Pancreas (tissue), 10 donors: ENCODE data around the gene SLC6A13. TPM values are rescaled to one million over a fixed set of nuclear protein-coding genes. Genes with fewer than 3 reads are reported as not detected.

Source experiments
- ATAC-seq, 4 donors: fragments of 200-7000 bp; cut with Tn5 transposase; one replicate each; pipeline versions ENCODE4 v1.8.0 to v1.9.1; 2020; ENCODE audit warnings: mild to moderate bottlenecking in 4 of 4, moderate library complexity in 4 of 4
- DNase-seq, 6 donors: peaks; one replicate each; pipeline ENCODE4 v3.0.0-alpha.2; 2020
- FAIRE-seq: peaks from 2 replicates; lab custom pipeline; 2012; peaks lifted over from hg19 to GRCh38; lab: Jason Lieb, UNC
- H3K27ac ChIP-seq, 4 donors: fragments of 200-600 bp; sonication (generic); 1 replicate in 3 of 4; 2 replicates in 1 of 4; pipeline versions ENCODE4 v1.5.0 to v1.8.0; 2020
- H3K27me3 ChIP-seq, 4 donors: fragments of 200-600 bp; one replicate each; pipeline ENCODE4 v1.8.0; 2021
- H3K36me3 ChIP-seq, 3 donors: fragments of 200-600 bp; sonication (generic) in 1 of 3; one replicate each; pipeline versions ENCODE4 v1.5.0 to v1.8.0; 2020 to 2021
- H3K4me1 ChIP-seq, 3 donors: fragments of 200-600 bp; one replicate each; pipeline ENCODE4 v1.8.0; 2021
- H3K4me3 ChIP-seq, 4 donors: fragments of 200-600 bp; sonication (generic) in 2 of 4; one replicate each; pipeline versions ENCODE4 v1.5.0 to v1.8.0; 2020 to 2021
- H3K9me3 ChIP-seq, 4 donors: fragments of 200-600 bp; one replicate each; pipeline ENCODE4 v1.8.0; 2021
- WGBS, 2 donors: extraction: QIAGEN DNeasy Blood & Tissue Kit; methylation state at CpG; one replicate each; pipeline ENCODE4 v1.1.7; 2013; 5-methylcytosine and 5-hydroxymethylcytosine counted together
- intact Hi-C, 3 donors: fragments of 100-400 bp; cut with DNase I; formaldehyde crosslinking; loops; one replicate each; pipeline versions ENCODE4 v1.11.1 to v1.14.2; 2022
- polyA plus RNA-seq, 2 donors: library from polyadenylated mRNA; stranded (reverse); fragments of 200-250 nt; gene quantifications; one replicate each; pipeline ENCODE4 v1.2.3, GENCODE V29; 2013
- total RNA-seq, 6 donors: library from RNA; stranded (reverse); fragmentation: NEBNext Ultra II Directional in 4 of 6; extraction: Animal tissue kit (Norgen Biotek cat#: 25700) in 4 of 6; gene quantifications; one replicate each; pipeline versions ENCODE4 v1.2.1 to v1.2.4, GENCODE V29; 2021 to 2023
- TF ChIP-seq, protein P1 (sequence below), 4 donors: fragments of 200-600 bp; sonication (generic) in 3 of 4; IDR thresholded peaks; one replicate each; pipeline versions ENCODE4 v1.5.0 to v1.8.0; 2021; ENCODE audit warnings: antibody characterized with exemption in 4 of 4
- donor health status: healthy with polysubstance abuse.
- donor health status: DM: no; HTN: no; CAD: no; lungs with moderate emphysema.
- donor health status: DM: no; HTN: no; CAD: no.
- donor health status: control.
- donor health status: control.
- donor health status: Bipolar disorder and iron deficiency.
- donor health status: DM: yes; HTN: yes; CAD: no.
- donor health status: DM: no; HTN: no; CAD: no.
- donor health status: DM: no; HTN: no; CAD: no.
- donor health status: DM: yes; HTN: yes; CAD: no.

Gene SLC6A13
- total and polyA plus RNA-seq, 8 donors = 0.23 to 0.35 (median 0.29) TPM; not detected in 4

DNA sequence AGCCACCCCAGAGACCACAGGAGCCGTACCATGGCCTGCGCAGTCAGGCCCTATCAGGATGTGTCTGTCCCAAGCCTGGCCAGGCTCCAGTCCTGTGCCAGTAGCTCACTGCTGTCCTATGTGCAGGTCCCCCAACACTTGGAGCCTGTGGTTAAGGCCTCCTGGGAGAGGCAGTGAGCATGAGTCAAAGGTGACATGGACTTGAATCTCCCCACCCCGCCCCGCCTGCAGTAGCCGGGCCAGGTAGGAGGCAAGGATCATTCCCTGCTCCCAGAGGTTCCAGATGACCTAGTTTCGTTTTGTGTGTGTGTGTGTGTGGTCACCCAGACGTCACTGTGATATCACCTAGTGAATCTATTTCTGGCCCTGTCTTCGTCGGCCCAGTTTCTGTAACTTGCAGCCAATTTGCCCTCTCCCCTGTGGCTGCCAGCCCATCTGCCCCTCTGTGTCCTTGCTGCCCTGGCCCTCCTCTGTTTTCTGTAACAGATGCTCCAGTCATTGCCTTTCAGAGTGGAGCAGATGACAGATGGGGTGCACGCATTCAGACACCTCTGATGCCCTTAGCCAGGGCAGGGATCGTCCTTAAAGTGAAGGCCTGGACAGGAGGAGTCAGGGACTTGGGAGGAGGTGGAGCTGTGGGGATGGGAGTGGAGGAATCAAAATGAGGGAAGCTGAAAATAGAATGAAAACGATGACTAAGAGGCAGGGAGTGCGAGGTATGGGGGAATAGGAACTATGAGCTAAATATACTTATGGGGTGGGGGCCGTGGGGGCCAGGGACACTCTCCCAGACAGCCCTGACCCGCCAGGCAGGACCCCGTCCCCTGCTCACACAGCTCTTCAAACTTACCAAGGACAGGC is 86.1 kb downstream of the SLC6A13 start:
- Histone ChIP-seq H3K36me3 (no peaks in the 10 kb centered on the region), H3K27ac (no peak overlapping the region), H3K4me3 (no peak overlapping the region), H3K9me3 (no peaks in the 10 kb centered on the region), H3K27me3 (no peaks in the 10 kb centered on the region), H3K4me1 (no peaks in the 10 kb centered on the region)
- intact Hi-C loops = no loop called here
- ATAC-seq (peak in 3 of 4 donors; percentile 7 to 58 (median 51)), DNase-seq (peak in 1 of 6 donors; percentile 53), FAIRE-seq (no peak)
- TF ChIP-seq, protein P1, sequence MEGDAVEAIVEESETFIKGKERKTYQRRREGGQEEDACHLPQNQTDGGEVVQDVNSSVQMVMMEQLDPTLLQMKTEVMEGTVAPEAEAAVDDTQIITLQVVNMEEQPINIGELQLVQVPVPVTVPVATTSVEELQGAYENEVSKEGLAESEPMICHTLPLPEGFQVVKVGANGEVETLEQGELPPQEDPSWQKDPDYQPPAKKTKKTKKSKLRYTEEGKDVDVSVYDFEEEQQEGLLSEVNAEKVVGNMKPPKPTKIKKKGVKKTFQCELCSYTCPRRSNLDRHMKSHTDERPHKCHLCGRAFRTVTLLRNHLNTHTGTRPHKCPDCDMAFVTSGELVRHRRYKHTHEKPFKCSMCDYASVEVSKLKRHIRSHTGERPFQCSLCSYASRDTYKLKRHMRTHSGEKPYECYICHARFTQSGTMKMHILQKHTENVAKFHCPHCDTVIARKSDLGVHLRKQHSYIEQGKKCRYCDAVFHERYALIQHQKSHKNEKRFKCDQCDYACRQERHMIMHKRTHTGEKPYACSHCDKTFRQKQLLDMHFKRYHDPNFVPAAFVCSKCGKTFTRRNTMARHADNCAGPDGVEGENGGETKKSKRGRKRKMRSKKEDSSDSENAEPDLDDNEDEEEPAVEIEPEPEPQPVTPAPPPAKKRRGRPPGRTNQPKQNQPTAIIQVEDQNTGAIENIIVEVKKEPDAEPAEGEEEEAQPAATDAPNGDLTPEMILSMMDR (IDR thresholded peaks at IDR 0.05) = no peak
- 64 to 77% methylated on average over 16 of the region's 16 CpGs for WGBS, 2 donors

DNA sequence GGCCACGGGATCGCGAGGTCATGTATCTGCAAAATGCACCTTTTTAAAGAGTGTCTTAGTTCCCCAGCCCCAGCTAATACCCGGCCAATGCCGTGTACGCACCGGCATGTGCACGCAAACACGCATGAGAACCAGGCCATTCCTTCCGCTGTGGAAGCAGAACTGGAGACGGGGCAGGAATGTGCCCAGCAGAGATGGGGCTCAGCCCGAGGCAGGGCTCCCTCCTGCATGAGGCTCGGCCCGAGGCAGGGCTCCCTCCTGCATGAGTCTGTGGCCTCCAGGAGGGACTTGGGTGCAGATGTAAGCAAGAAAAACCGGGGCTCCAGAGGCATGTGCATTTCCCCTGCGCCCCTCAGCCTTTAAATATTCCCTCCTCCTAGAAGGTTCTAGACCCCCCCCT is 86.9 kb downstream of the SLC6A13 start:
- Histone ChIP-seq H3K9me3 (no peaks in the 10 kb centered on the region), H3K27ac (no peak overlapping the region), H3K4me3 (no peak overlapping the region), H3K4me1 (no peaks in the 10 kb centered on the region), H3K27me3 (no peaks in the 10 kb centered on the region), H3K36me3 (no peaks in the 10 kb centered on the region)
- intact Hi-C loops = no loop called here
- DNase-seq (peak in 1 of 6 donors; percentile 43), ATAC-seq (no peak), FAIRE-seq (no peak)
- WGBS, 2 donors = 77 to 80% methylated on average over 16 of the region's 16 CpGs
- TF ChIP-seq, protein P1 (IDR thresholded peaks at IDR 0.05) = no peak

DNA sequence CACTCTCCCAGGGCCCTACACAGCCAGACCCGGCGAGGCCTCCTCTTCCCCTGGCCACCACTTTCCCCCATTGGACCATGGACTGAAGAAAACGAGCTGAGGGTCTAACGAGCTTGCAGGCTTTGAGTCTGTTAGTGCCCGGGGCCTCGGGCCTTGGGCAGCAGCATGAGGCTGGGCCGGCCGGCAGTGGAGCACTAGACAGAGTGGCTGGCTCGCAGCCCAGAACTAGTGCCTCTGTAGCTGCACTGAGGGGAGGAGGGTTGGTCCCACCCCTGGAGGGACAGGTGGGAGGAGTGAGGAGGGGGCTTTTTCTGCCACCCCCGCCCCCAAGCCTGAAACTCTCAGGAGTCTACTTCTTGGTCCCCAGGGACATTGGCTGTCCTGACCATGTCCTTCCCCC is 87.4 kb downstream of the SLC6A13 start:
- TF ChIP-seq, protein P1 (IDR thresholded peaks at IDR 0.05) = no peak
- Histone ChIP-seq H3K36me3 (no peaks in the 10 kb centered on the region), H3K4me1 (no peaks in the 10 kb centered on the region), H3K27me3 (no peaks in the 10 kb centered on the region), H3K27ac (no peak overlapping the region), H3K9me3 (no peaks in the 10 kb centered on the region), H3K4me3 (no peak overlapping the region)
- 35 to 36% methylated on average over 10 of the region's 10 CpGs for WGBS, 2 donors
- FAIRE-seq = no peak
- ATAC-seq = peak in 1 of 4 donors; percentile 39
- intact Hi-C loops = no loop called here
- DNase-seq = peak in 1 of 6 donors; percentile 66

DNA sequence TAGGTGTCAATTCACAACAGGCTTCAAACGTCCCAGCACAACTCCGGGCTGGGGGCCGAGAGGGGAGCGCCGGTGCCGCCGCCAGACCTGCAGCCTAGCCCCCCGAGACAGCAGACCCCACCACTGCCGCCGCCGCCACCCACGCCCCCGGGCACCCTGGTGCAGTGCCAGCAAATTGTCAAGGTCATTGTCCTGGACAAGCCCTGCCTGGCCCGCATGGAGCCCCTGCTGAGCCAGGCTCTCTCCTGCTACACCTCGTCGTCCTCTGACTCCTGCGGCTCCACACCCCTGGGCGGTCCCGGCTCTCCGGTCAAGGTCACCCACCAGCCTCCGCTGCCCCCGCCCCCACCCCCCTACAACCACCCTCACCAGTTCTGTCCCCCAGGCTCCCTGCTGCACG is 88.0 kb downstream of the SLC6A13 start:
- H3K4me1 ChIP-seq = no peaks in the 10 kb centered on the region
- intact Hi-C loops = no loop called here
- H3K27ac ChIP-seq = no peak overlapping the region
- no peaks in the 10 kb centered on the region for H3K27me3 ChIP-seq
- TF ChIP-seq, protein P1 (IDR thresholded peaks at IDR 0.05) = no peak
- no peaks in the 10 kb centered on the region for H3K9me3 ChIP-seq
- H3K4me3 ChIP-seq = no peak overlapping the region
- ATAC-seq (peak in 1 of 4 donors; percentile 22), DNase-seq (peak in 1 of 6 donors; percentile 77), FAIRE-seq (no peak)
- no peaks in the 10 kb centered on the region for H3K36me3 ChIP-seq
- WGBS, 2 donors = 32 to 40% methylated on average over 22 to 23 of the region's 23 CpGs

DNA sequence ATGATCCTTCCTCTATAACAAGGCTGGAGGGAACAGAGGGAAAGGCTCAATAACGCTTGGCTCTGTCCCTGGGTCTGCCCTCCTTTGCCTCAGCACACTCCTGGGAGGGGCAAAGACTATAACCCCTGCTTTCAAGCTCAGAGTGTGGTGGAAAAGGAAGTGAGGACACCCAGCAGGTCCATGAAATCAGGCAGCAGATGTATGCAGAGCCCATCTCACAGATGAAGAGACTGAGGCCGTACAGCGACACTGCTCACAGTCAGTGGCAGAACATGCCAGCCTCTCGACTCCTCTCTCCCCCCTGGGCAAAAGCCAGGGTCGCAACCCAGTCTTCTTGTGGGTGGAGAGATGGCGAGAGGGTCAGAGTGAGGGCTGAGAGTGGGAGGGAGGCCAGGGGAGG is 88.5 kb downstream of the SLC6A13 start:
- H3K27ac ChIP-seq = no peak overlapping the region
- FAIRE-seq (no peak), ATAC-seq (no peak), DNase-seq (no peak)
- 66 to 75% methylated on average over 6 of the region's 6 CpGs for WGBS, 2 donors
- H3K4me3 ChIP-seq = no peak overlapping the region
- H3K9me3 ChIP-seq = no peaks in the 10 kb centered on the region
- intact Hi-C loops = no loop called here
- H3K36me3 ChIP-seq = no peaks in the 10 kb centered on the region
- no peaks in the 10 kb centered on the region for H3K4me1 ChIP-seq
- TF ChIP-seq, protein P1 (IDR thresholded peaks at IDR 0.05) = no peak
- H3K27me3 ChIP-seq = no peaks in the 10 kb centered on the region
